SH-SY5Y (cell line): ENCODE results near the gene HBM.

Source experiments
- GATA2 ChIP-seq: IDR thresholded peaks from 2 replicates; pipeline ENCODE4 v1.6.1; 2011; ENCODE audit warnings: mild to moderate bottlenecking, low read depth, low read length
- GATA3 ChIP-seq: IDR thresholded peaks from 2 replicates; pipeline ENCODE4 v1.6.1; 2011; ENCODE audit warnings: low read depth, mild to moderate bottlenecking, low read length, moderate library complexity

DNA sequence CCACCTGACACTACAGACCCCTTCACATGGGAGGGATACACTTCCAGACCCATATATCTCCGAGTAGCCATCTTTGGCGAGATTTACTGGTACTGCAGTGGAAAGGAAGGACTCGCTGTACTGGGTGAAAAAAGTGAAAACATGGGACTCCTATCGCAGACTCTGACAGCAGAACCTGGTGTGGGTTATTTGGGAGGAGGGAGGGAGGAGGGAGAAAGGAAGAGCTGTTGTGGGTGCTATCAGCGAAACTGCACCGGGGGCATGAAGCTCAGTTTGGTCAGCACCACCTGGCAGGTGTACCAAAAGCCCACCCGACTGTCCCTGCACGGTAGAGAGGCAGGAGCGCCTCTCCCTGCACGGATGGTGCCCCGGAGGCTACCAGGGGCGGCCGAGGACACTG lies 19.4 kb downstream of the HBM start:
- TF ChIP-seq GATA2 (no peak), GATA3 (no peak)
